Mesendoderm (in vitro differentiated cells): ENCODE results near the gene ASXL3.

ENCODE experiments used
- DNase-seq: peaks from one replicate; pipeline ENCODE4 v3.0.0; 2013
- H2AK5ac ChIP-seq: 2 replicates; pipeline ENCODE4 v1.6.1; 2013; ENCODE audit warnings: low read length, inconsistent platforms
- H2BK120ac ChIP-seq: 2 replicates; pipeline ENCODE4 v1.6.1; 2013; ENCODE audit warnings: low read depth, mild to moderate bottlenecking, low read length, moderate library complexity, mixed read lengths
- H2BK15ac ChIP-seq: replicated peaks from 2 replicates; pipeline ENCODE4 v1.6.1; 2013; ENCODE audit warnings: low read depth, mild to moderate bottlenecking, moderate library complexity
- H2BK5ac ChIP-seq: 2 replicates; pipeline ENCODE4 v1.6.1; 2013; ENCODE audit warnings: low read length, inconsistent platforms
- H3K18ac ChIP-seq: 2 replicates; pipeline ENCODE4 v1.6.1; 2013; ENCODE audit warnings: mild to moderate bottlenecking, low read length, mixed read lengths
- H3K23ac ChIP-seq: one replicate; pipeline ENCODE4 v1.6.1; 2013; ENCODE audit warnings: low read length
- H3K27ac ChIP-seq: 2 replicates; pipeline ENCODE4 v1.5.1; 2013; ENCODE audit warnings: low read depth, mild to moderate bottlenecking, inconsistent platforms, low read length, moderate library complexity
- H3K27me3 ChIP-seq: 2 replicates; pipeline ENCODE4 v1.6.1; 2013; ENCODE audit warnings: low read length, control low read depth, mild to moderate bottlenecking, inconsistent platforms; ENCODE audit not compliant: insufficient read depth, poor library complexity
- H3K36me3 ChIP-seq: 2 replicates; pipeline ENCODE4 v1.6.1; 2013; ENCODE audit warnings: low read length, inconsistent platforms; ENCODE audit not compliant: control insufficient read depth, insufficient read depth
- H3K4ac ChIP-seq: one replicate; pipeline ENCODE4 v1.6.1; 2013; ENCODE audit warnings: low read depth, mild to moderate bottlenecking, low read length, moderate library complexity
- H3K4me1 ChIP-seq: 2 replicates; pipeline ENCODE4 v1.6.1; 2013; ENCODE audit warnings: low read depth, low read length, inconsistent platforms; ENCODE audit not compliant: control insufficient read depth
- H3K4me2 ChIP-seq: 2 replicates; pipeline ENCODE4 v1.6.1; 2013; ENCODE audit warnings: low read length
- H3K4me3 ChIP-seq: 2 replicates; pipeline ENCODE4 v1.5.1; 2013; ENCODE audit warnings: mild to moderate bottlenecking, low read length
- H3K56ac ChIP-seq: one replicate; pipeline ENCODE4 v1.6.1; 2013; ENCODE audit warnings: low read length
- H3K79me1 ChIP-seq: 2 replicates; pipeline ENCODE4 v1.6.1; 2013; ENCODE audit warnings: low read length, inconsistent platforms
- H3K79me2 ChIP-seq: 2 replicates; pipeline ENCODE4 v1.6.1; 2013; ENCODE audit warnings: mild to moderate bottlenecking, low read length; ENCODE audit not compliant: control insufficient read depth, insufficient read depth
- H3K9ac ChIP-seq: 2 replicates; pipeline ENCODE4 v1.6.1; 2013; ENCODE audit warnings: low read length, inconsistent platforms
- H4K5ac ChIP-seq: one replicate; pipeline ENCODE4 v1.6.1; 2013; ENCODE audit warnings: low read length
- H4K8ac ChIP-seq: one replicate; pipeline ENCODE4 v1.6.1; 2013; ENCODE audit warnings: low read depth, mild to moderate bottlenecking, control low read depth, low read length, moderate library complexity
- WGBS: extraction: QIAGEN DNeasy Blood & Tissue Kit; methylation state at CpG from one replicate; pipeline ENCODE4 v1.1.7; 2013; ENCODE audit warnings: low lambda C conversion rate, missing lambda C conversion rate; ENCODE audit not compliant: insufficient coverage; ENCODE audit errors: extremely low coverage; 5-methylcytosine and 5-hydroxymethylcytosine counted together

The ASXL3 gene

GRCh38 chr18:33745871-33746545, 168.0 kb downstream of the ASXL3 start:
- Histone ChIP-seq H2BK5ac (no peak overlapping the region), H3K4ac (no peak overlapping the region), H2AK5ac (no peak overlapping the region), H4K8ac (no peak overlapping the region), H4K5ac (no peak overlapping the region), H3K4me2 (no peak overlapping the region), H2BK120ac (no peak overlapping the region), H3K27me3 (no peaks in the 10 kb centered on the region), H3K56ac (no peak overlapping the region), H3K4me1 (no peaks in the 10 kb centered on the region), H3K79me1 (no peaks in the 10 kb centered on the region), H2BK15ac (no peak overlapping the region), H3K9ac (no peak overlapping the region), H3K23ac (no peak overlapping the region), H3K18ac (no peak overlapping the region), H3K79me2 (no peaks in the 10 kb centered on the region), H3K27ac (no peak overlapping the region), H3K36me3 (no peaks in the 10 kb centered on the region), H3K4me3 (no peak overlapping the region)
- no peak for DNase-seq
- WGBS = no CpG with 5 or more reads among the region's 16 CpGs

GRCh38 chr18:33749834-33750233, 171.8 kb downstream of the ASXL3 start:
- no peak overlapping the region for H4K5ac ChIP-seq
- no peak overlapping the region for H3K4me2 ChIP-seq
- H3K4me3 ChIP-seq = no peak overlapping the region
- H3K23ac ChIP-seq = no peak overlapping the region
- no peak overlapping the region for H2BK15ac ChIP-seq
- H2BK5ac ChIP-seq = no peak overlapping the region
- H3K18ac ChIP-seq = no peak overlapping the region
- DNase-seq = no peak
- no peak overlapping the region for H3K56ac ChIP-seq
- H3K79me1 ChIP-seq = no peaks in the 10 kb centered on the region
- no peaks in the 10 kb centered on the region for H3K4me1 ChIP-seq
- H3K27ac ChIP-seq = no peak overlapping the region
- no CpG with 5 or more reads among the region's 9 CpGs for WGBS
- H3K4ac ChIP-seq = no peak overlapping the region
- H3K27me3 ChIP-seq = no peaks in the 10 kb centered on the region
- H4K8ac ChIP-seq = no peak overlapping the region
- no peaks in the 10 kb centered on the region for H3K79me2 ChIP-seq
- no peak overlapping the region for H2BK120ac ChIP-seq
- no peak overlapping the region for H2AK5ac ChIP-seq
- no peaks in the 10 kb centered on the region for H3K36me3 ChIP-seq
- no peak overlapping the region for H3K9ac ChIP-seq

GRCh38 chr18:33750366-33750765, 172.3 kb downstream of the ASXL3 start:
- Histone ChIP-seq H4K8ac (no peak overlapping the region), H3K79me2 (no peaks in the 10 kb centered on the region), H3K27ac (no peak overlapping the region), H2BK15ac (no peak overlapping the region), H2BK120ac (no peak overlapping the region), H3K27me3 (no peaks in the 10 kb centered on the region), H3K79me1 (no peaks in the 10 kb centered on the region), H3K18ac (no peak overlapping the region), H3K4ac (no peak overlapping the region), H2AK5ac (no peak overlapping the region), H3K4me1 (no peaks in the 10 kb centered on the region), H3K4me2 (no peak overlapping the region), H3K56ac (no peak overlapping the region), H2BK5ac (no peak overlapping the region), H3K9ac (no peak overlapping the region), H4K5ac (no peak overlapping the region), H3K23ac (no peak overlapping the region), H3K4me3 (no peak overlapping the region), H3K36me3 (no peaks in the 10 kb centered on the region)
- no CpG with 5 or more reads among the region's 3 CpGs for whole genome bisulfite sequencing
- no peak for DNase-seq

- no peak overlapping the region for H4K5ac ChIP-seq
- H3K4me2 ChIP-seq = no peak overlapping the region
- no peak overlapping the region for H3K27ac ChIP-seq
- no peak overlapping the region for H3K4ac ChIP-seq
- H2AK5ac ChIP-seq = no peak overlapping the region
- no peaks in the 10 kb centered on the region for H3K79me2 ChIP-seq
- DNase-seq = peak; percentile 38
- no peaks in the 10 kb centered on the region for H3K36me3 ChIP-seq
- no peak overlapping the region for H3K56ac ChIP-seq
- H3K79me1 ChIP-seq = no peaks in the 10 kb centered on the region
- H2BK15ac ChIP-seq = no peak overlapping the region
- no peak overlapping the region for H3K18ac ChIP-seq
- no peaks in the 10 kb centered on the region for H3K27me3 ChIP-seq
- H3K23ac ChIP-seq = no peak overlapping the region
- no CpG with 5 or more reads among the region's 4 CpGs for WGBS
- H3K4me3 ChIP-seq = no peak overlapping the region
- no peak overlapping the region for H2BK120ac ChIP-seq
- no peak overlapping the region for H4K8ac ChIP-seq
- H3K9ac ChIP-seq = no peak overlapping the region
- no peak overlapping the region for H2BK5ac ChIP-seq
- no peaks in the 10 kb centered on the region for H3K4me1 ChIP-seq
Measured at GRCh38 chr18:33751613-33752221, 173.7 kb downstream of the ASXL3 start.

- H3K4ac ChIP-seq = no peak overlapping the region
- no peak overlapping the region for H2BK15ac ChIP-seq
- no peak overlapping the region for H3K23ac ChIP-seq
- H3K4me1 ChIP-seq = no peaks in the 10 kb centered on the region
- no peak overlapping the region for H4K8ac ChIP-seq
- H3K4me2 ChIP-seq = no peak overlapping the region
- no peak overlapping the region for H4K5ac ChIP-seq
- H3K4me3 ChIP-seq = no peak overlapping the region
- no CpG with 5 or more reads among the region's 3 CpGs for WGBS
- no peak overlapping the region for H3K9ac ChIP-seq
- H3K79me1 ChIP-seq = no peaks in the 10 kb centered on the region
- no peak overlapping the region for H2BK5ac ChIP-seq
- no peak overlapping the region for H2AK5ac ChIP-seq
- H3K27ac ChIP-seq = no peak overlapping the region
- DNase-seq = no peak
- no peak overlapping the region for H3K56ac ChIP-seq
- H3K27me3 ChIP-seq = no peaks in the 10 kb centered on the region
- no peaks in the 10 kb centered on the region for H3K79me2 ChIP-seq
- H2BK120ac ChIP-seq = no peak overlapping the region
- H3K18ac ChIP-seq = no peak overlapping the region
- no peaks in the 10 kb centered on the region for H3K36me3 ChIP-seq
Measured at GRCh38 chr18:33755391-33755790, 177.4 kb downstream of the ASXL3 start.
